ENCODE measurements around the gene ZBTB47. TPM values are rescaled to one million over a fixed set of nuclear protein-coding genes. Genes with fewer than 3 reads are reported as not detected.

Gene ZBTB47
- total and polyA plus RNA-seq, 3 experiments from 2014 or later, result 0.48 to 0.60 TPM; not detected in 1

DNA sequence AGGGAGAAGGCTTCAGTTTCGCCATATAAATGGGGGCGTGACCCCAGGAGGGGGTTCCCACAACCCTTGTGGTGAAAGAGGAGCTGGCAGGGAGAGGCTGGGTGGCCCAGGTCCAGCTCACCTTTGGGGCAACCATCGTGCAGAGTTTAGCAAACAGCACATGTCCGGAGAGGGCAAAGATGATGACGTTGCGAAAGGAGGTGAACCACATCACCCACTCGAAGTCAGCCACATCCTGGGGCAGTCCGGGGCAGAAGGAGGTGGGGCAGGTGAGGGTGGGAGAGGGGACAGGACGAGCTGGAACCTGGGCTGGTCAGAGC, 45.4 kb downstream of the ZBTB47 start:
- H3K4me1 ChIP-seq (ENCODE audit: insufficient read depth, low read length), result no peaks in the 10 kb centered on the region
- DNase-seq, result no peak
- no peak overlapping the region for H3K27ac Mint-ChIP-seq
- peaks cover 8 to 11% of the 10 kb centered on the region in 2 donors for H3K27me3 Mint-ChIP-seq
- H3K4me3 Mint-ChIP-seq, result peak overlapping the region in 1 of 7 donors; percentile 83
- CTCF ChIA-PET, result no interaction called here
- H3K4me3 ChIP-seq (ENCODE audit: low read length), result no peak overlapping the region
- H3K27me3 ChIP-seq (ENCODE audit: insufficient read depth, low read length, poor library complexity, severe bottlenecking), result no peaks in the 10 kb centered on the region
- POLR2A ChIA-PET, result no interaction called here
- peaks cover 7 to 10% (median 7%) of the 10 kb centered on the region in 3 donors for H3K4me1 Mint-ChIP-seq
- H3K27ac ChIP-seq (ENCODE audit: low read depth, low read length), result no peak overlapping the region
- no peaks in the 10 kb centered on the region for H3K9me3 ChIP-seq (ENCODE audit: low read length)
- H3K36me3 ChIP-seq (ENCODE audit: insufficient read depth, low read length), result no peaks in the 10 kb centered on the region
- no peaks in the 10 kb centered on the region for H3K36me3 Mint-ChIP-seq
- no peaks in the 10 kb centered on the region for H3K9me3 Mint-ChIP-seq

DNA sequence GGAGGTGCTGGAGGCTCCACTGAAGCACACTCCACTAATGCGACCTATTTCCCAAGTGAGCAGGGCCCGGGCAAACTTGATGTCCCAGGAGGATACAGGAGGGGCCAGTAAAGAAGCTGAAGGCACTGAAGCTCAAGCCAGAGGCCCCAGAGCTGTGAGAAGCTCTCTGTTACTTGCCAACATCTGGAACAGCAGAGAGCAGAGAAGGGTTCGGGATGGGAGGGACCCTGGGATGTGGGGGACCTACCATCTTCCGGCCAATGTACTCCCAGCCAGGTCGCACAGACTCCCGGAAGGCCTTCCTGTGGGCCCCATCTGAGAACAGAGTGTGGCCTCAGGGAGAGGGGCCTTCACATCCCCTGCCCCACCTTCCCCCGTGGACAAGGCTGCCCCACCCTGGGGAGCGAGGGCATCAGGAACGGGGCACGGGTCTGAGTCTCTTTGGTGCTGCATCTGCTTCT, 46.0 kb downstream of the ZBTB47 start:
- no peak overlapping the region for H3K27ac Mint-ChIP-seq
- CTCF ChIA-PET, result no interaction called here
- POLR2A ChIA-PET, result no interaction called here
- no peaks in the 10 kb centered on the region for H3K36me3 ChIP-seq (ENCODE audit: insufficient read depth, low read length)
- H3K27me3 Mint-ChIP-seq, result peaks cover 8 to 12% of the 10 kb centered on the region in 2 donors
- no peak overlapping the region for H3K4me3 ChIP-seq (ENCODE audit: low read length)
- no peaks in the 10 kb centered on the region for H3K9me3 Mint-ChIP-seq
- DNase-seq, result no peak
- no peaks in the 10 kb centered on the region for H3K36me3 Mint-ChIP-seq
- no peak overlapping the region for H3K27ac ChIP-seq (ENCODE audit: low read depth, low read length)
- no peaks in the 10 kb centered on the region for H3K27me3 ChIP-seq (ENCODE audit: insufficient read depth, low read length, poor library complexity, severe bottlenecking)
- H3K9me3 ChIP-seq (ENCODE audit: low read length), result no peaks in the 10 kb centered on the region
- peaks cover 7 to 10% (median 7%) of the 10 kb centered on the region in 3 donors for H3K4me1 Mint-ChIP-seq
- H3K4me3 Mint-ChIP-seq, result no peak overlapping the region
- no peaks in the 10 kb centered on the region for H3K4me1 ChIP-seq (ENCODE audit: insufficient read depth, low read length)

DNA sequence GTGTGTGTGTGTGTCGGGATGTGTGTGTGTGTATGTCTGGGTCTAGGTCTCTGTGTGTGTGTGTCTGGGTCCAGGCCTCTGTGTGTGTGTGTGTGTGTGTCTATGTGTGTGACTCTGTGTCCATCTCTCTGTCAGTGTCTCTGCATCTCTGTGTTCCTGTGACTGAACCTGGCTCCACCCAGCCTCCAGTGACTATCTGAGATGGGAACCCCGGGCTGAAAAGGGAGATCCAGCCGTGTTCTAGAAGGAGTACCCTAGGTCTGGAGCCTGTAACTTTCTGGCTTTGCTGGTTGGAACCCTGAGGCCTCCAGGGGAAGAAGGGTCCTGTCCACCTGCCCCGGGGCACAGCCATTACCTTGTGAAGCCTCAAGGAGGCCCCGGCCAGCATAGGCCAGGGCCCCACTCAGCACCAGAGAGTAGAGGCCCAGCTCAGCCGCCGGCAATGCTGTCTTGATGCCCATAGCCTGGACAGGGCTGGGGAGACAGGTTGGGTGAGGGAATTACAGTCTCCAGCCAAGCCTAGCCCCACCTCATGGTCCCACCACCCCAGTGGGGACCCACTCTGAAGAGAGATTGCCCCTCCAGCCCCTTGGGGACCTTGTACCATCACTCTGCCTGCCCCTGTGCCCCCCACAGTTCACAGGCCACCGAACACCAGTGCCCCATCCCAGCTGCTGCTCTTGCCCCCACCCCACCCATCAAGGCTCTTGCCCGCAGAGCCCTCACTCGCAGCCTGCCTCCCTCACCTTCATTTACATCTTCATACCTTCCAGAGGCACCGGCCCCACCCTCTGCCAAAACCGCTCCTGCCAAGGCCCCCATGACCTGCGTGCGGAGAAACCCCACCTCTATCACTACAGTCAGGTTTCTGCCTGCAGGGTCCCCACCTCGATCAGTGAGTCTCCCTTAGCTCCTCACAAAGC, 47.1 kb downstream of the ZBTB47 start:
- Mint-ChIP-seq H3K9me3 (no peaks in the 10 kb centered on the region), H3K4me3 (no peak overlapping the region), H3K27me3 (peaks cover 12 to 14% of the 10 kb centered on the region in 2 donors), H3K27ac (peak overlapping the region in 1 of 8 donors; percentile 41), H3K4me1 (peaks cover 7 to 10% (median 7%) of the 10 kb centered on the region in 3 donors), H3K36me3 (no peaks in the 10 kb centered on the region)
- ChIA-PET CTCF (no interaction called here), POLR2A (no interaction called here)
- DNase-seq, result no peak
- Histone ChIP-seq H3K4me1 (ENCODE audit: insufficient read depth, low read length) (no peaks in the 10 kb centered on the region), H3K27me3 (ENCODE audit: insufficient read depth, low read length, poor library complexity, severe bottlenecking) (no peaks in the 10 kb centered on the region), H3K4me3 (ENCODE audit: low read length) (no peak overlapping the region), H3K9me3 (ENCODE audit: low read length) (no peaks in the 10 kb centered on the region), H3K27ac (ENCODE audit: low read depth, low read length) (no peak overlapping the region), H3K36me3 (ENCODE audit: insufficient read depth, low read length) (no peaks in the 10 kb centered on the region)

DNA sequence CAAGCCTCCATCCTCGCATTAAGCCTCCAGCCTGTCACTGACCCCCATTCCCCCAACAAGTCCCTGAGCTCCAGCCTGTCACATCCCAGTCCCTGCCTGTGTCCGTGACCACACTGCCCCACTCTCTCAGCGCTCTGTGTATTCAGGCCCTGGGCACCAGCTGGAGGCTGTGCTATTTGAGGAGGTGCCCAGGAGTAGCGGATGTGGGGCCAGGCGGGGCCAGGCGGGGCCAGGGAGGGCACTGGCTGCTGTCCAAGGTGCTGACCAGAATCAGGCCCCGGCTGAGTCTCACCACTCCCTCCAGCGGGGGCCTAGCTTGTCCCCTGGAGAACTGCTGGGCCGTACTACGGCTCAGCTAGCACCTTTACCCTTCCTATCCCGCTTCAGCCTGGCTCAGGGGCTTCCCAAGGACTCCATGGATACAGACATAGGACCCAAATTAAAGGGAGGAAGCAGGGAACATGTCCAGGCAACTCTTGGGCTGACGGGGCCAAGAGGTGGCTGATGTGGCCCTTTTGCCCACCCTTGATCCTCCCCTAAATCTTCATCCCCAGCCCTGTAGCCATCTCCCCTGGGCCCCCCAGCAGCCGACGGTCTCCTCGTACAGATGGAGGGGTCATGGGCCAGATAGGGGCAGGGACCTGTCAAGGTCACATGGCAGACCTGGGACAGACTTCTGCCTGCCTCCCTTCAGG, 48.0 kb downstream of the ZBTB47 start:
- peaks cover 7 to 10% (median 7%) of the 10 kb centered on the region in 3 donors for H3K4me1 Mint-ChIP-seq
- no peaks in the 10 kb centered on the region for H3K36me3 Mint-ChIP-seq
- H3K27me3 Mint-ChIP-seq, result peaks cover 12 to 14% of the 10 kb centered on the region in 2 donors
- Histone ChIP-seq H3K4me1 (ENCODE audit: insufficient read depth, low read length) (no peaks in the 10 kb centered on the region), H3K9me3 (ENCODE audit: low read length) (no peaks in the 10 kb centered on the region), H3K36me3 (ENCODE audit: insufficient read depth, low read length) (no peaks in the 10 kb centered on the region), H3K4me3 (ENCODE audit: low read length) (no peak overlapping the region), H3K27me3 (ENCODE audit: insufficient read depth, low read length, poor library complexity, severe bottlenecking) (no peaks in the 10 kb centered on the region), H3K27ac (ENCODE audit: low read depth, low read length) (no peak overlapping the region)
- peak; percentile 39 to 67 (median 52) for DNase-seq
- no peak overlapping the region for H3K27ac Mint-ChIP-seq
- ChIA-PET CTCF (no interaction called here), POLR2A (no interaction called here)
- no peaks in the 10 kb centered on the region for H3K9me3 Mint-ChIP-seq
- H3K4me3 Mint-ChIP-seq, result no peak overlapping the region

DNA sequence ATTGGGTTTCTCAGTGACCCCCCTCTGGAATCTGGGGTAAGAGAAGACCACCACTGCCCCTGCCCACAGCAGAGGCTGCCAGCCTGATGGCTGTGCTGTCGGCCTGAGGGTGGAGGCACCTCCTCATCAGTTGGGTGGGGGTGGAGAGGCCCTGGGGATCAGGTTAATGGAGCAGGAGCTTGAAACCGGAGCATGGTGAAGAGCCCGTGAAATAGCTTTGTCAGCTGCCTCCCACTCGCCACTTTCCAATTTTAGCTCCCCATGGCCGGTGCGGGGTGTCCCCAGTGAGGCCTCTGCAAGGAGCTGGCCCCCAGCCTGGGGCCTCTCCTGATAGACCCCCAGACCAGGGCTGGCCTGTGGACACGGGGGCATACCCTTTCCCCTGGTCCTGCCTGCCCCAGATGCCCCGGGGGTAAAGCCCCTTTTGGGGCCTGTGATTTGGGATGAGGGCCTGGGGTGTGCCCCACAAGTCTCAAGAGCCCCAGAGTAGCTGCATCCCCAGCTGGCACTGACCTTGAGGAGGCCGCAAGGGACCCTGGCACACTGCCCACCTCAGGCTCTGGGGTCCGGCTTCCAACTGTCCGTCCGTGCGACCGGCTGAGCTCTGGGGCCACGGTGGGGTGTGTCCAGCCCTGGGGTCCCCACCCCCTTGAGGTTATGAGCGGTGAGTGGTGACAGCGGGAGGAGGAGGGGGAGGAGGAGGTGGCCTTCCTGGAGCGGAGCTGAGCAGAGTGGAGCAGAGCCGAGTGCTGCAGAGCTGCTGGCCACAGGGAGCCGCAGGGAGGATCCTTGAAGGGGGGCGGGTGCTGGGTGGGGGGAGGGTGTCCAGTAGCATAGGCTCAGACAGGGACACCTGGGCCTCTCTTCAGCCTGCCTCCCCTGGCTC, 48.8 kb downstream of the ZBTB47 start, which contains the start of gene HHATL:
Gene HHATL (minus strand): TSS at position 733 of the 886 bp plus-strand sequence. CDS start 1,972 bp downstream, outside the sequence.
- H3K36me3 ChIP-seq (ENCODE audit: insufficient read depth, low read length), result no peaks in the 10 kb centered on the region
- no peaks in the 10 kb centered on the region for H3K36me3 Mint-ChIP-seq
- no peaks in the 10 kb centered on the region for H3K27me3 ChIP-seq (ENCODE audit: insufficient read depth, low read length, poor library complexity, severe bottlenecking)
- H3K4me3 Mint-ChIP-seq, result no peak within 1 kb of the TSS
- ChIA-PET POLR2A (no interaction called here), CTCF (no interaction called here)
- H3K27me3 Mint-ChIP-seq, result peaks cover 12 to 14% of the 10 kb centered on the region in 2 donors
- no peak within 1 kb of the TSS for H3K27ac ChIP-seq (ENCODE audit: low read depth, low read length)
- H3K4me1 Mint-ChIP-seq, result peaks cover 7 to 10% (median 7%) of the 10 kb centered on the region in 3 donors
- H3K27ac Mint-ChIP-seq, result no peak within 1 kb of the TSS
- H3K4me1 ChIP-seq (ENCODE audit: insufficient read depth, low read length), result no peaks in the 10 kb centered on the region
- no peaks in the 10 kb centered on the region for H3K9me3 Mint-ChIP-seq
- no peak for DNase-seq
- no peaks in the 10 kb centered on the region for H3K9me3 ChIP-seq (ENCODE audit: low read length)
- H3K4me3 ChIP-seq (ENCODE audit: low read length), result no peak within 1 kb of the TSS

DNA sequence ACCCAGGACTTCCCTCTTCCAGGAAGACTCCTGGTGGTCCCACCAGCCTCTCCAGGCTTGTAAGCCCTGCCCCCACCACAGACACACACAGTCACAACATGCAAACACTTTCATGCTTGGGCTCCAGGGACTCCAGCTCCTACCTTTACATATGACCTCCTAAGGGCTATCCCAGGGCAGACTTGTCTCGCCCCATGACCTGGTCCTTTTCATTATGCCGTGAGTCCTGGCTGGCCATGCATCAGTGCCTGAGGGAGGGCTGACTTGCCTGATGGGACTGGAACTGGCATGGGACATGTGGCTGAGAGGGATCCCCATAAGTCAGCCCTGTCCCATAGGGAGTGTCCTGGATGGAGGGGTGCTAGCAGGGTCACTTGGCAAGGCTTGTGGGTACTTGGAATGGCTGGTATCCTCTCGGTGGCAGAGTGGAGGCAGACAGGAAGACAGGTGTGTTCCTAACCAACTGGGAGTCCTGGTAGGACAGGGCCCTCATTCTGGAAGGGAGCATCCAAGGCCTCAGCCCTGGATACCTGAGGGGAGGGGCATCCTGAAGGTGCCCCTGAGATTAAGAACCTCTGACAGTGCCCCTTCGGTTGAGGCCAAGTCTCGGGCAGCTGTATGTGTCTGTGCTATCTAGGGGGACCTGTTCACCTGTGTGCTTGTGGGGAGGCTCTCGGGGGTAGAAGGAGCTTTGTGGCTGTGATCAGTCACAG, 49.6 kb downstream of the ZBTB47 start:
- ChIA-PET CTCF (no interaction called here), POLR2A (no interaction called here)
- Histone ChIP-seq H3K27me3 (ENCODE audit: insufficient read depth, low read length, poor library complexity, severe bottlenecking) (no peaks in the 10 kb centered on the region), H3K4me3 (ENCODE audit: low read length) (no peak overlapping the region), H3K9me3 (ENCODE audit: low read length) (no peaks in the 10 kb centered on the region), H3K36me3 (ENCODE audit: insufficient read depth, low read length) (no peaks in the 10 kb centered on the region), H3K27ac (ENCODE audit: low read depth, low read length) (no peak overlapping the region), H3K4me1 (ENCODE audit: insufficient read depth, low read length) (no peaks in the 10 kb centered on the region)
- no peak for DNase-seq
- H3K27ac Mint-ChIP-seq, result no peak overlapping the region
- H3K36me3 Mint-ChIP-seq, result no peaks in the 10 kb centered on the region
- H3K4me3 Mint-ChIP-seq, result no peak overlapping the region
- H3K4me1 Mint-ChIP-seq, result peaks cover 7 to 10% (median 7%) of the 10 kb centered on the region in 3 donors
- H3K9me3 Mint-ChIP-seq, result no peaks in the 10 kb centered on the region
- H3K27me3 Mint-ChIP-seq, result peaks cover 11 to 15% of the 10 kb centered on the region in 2 donors

DNA sequence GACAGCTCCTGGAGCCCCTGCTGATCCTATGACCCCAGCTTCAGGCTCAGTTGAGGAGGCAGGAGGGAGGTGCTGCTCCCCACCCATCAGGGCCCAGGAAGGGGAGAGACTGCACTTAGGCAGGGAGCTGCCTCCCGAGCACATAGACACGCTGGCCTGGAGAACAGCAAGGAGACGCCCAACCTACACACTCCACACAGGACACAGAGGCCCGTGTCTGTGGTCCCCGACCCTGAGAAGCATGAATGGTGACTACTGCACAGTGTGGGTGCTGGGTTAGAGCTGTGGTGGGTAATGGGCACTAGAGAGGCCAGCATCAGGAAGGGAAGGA, 50.2 kb downstream of the ZBTB47 start:
- Histone ChIP-seq H3K4me1 (ENCODE audit: insufficient read depth, low read length) (no peaks in the 10 kb centered on the region), H3K9me3 (ENCODE audit: low read length) (no peaks in the 10 kb centered on the region), H3K36me3 (ENCODE audit: insufficient read depth, low read length) (no peaks in the 10 kb centered on the region), H3K27me3 (ENCODE audit: insufficient read depth, low read length, poor library complexity, severe bottlenecking) (no peaks in the 10 kb centered on the region), H3K4me3 (ENCODE audit: low read length) (no peak overlapping the region), H3K27ac (ENCODE audit: low read depth, low read length) (no peak overlapping the region)
- H3K36me3 Mint-ChIP-seq, result no peaks in the 10 kb centered on the region
- H3K27ac Mint-ChIP-seq, result no peak overlapping the region
- no peak overlapping the region for H3K4me3 Mint-ChIP-seq
- no peaks in the 10 kb centered on the region for H3K9me3 Mint-ChIP-seq
- peaks cover 11 to 15% of the 10 kb centered on the region in 2 donors for H3K27me3 Mint-ChIP-seq
- ChIA-PET POLR2A (no interaction called here), CTCF (no interaction called here)
- H3K4me1 Mint-ChIP-seq, result peaks cover 3 to 7% (median 4%) of the 10 kb centered on the region in 3 donors
- DNase-seq, result no peak

Data from CD8-positive, alpha-beta memory T cell (primary cell).